ENCODE data around the gene HES3.

DNA sequence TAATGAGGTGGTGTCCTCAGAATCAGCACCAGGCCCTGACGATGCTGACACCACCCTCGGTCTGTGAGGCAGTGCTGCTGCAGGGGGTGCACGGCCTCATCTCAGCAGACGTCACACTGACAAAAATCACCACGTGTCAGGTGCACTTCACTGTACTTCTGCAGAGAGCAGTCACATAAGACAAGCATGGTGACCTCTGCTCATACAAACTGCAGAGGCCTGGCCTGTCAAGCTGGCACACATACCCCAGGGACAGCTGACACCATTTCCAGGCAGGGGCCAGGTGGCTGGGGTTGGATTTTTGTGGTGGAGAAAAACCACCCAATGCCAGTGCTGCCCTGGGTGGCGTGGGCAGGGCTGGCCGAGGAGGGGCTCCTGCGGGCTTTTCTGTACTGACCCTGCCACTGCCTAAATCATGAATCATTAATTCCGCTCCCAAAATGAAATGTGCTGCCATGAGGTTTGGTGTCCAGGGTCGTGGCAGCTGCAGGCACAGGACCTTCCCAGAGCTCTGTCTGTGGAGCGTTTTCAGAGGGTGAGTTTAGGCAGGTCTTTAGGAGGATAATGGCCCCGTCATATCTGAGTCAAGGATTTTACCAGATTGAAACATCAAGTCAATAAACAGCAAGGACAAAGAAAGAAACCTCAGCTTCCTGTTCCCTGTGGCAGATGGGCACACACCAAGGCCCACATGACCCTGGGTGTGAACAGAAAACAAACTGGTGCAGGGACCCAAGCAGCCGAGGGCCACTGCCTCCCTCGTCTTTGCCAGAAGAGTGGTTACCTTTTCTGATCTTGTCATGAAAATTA lies 50.3 kb downstream of the HES3 start:
- TF ChIP-seq, protein P1, sequence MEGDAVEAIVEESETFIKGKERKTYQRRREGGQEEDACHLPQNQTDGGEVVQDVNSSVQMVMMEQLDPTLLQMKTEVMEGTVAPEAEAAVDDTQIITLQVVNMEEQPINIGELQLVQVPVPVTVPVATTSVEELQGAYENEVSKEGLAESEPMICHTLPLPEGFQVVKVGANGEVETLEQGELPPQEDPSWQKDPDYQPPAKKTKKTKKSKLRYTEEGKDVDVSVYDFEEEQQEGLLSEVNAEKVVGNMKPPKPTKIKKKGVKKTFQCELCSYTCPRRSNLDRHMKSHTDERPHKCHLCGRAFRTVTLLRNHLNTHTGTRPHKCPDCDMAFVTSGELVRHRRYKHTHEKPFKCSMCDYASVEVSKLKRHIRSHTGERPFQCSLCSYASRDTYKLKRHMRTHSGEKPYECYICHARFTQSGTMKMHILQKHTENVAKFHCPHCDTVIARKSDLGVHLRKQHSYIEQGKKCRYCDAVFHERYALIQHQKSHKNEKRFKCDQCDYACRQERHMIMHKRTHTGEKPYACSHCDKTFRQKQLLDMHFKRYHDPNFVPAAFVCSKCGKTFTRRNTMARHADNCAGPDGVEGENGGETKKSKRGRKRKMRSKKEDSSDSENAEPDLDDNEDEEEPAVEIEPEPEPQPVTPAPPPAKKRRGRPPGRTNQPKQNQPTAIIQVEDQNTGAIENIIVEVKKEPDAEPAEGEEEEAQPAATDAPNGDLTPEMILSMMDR (IDR thresholded peaks at IDR 0.05; ENCODE audit: low read length) = no peak
- TF ChIP-seq EZH2 (optimal IDR thresholded peaks at IDR 0.05; ENCODE audit: low read depth, low read length) = no peak
- TF ChIP-seq EZH2phosphoT487 (IDR thresholded peaks at IDR 0.05; ENCODE audit: low read length) = no peak
